ENCODE results near the gene CFAP57.

The CFAP57 gene

GRCh38 chr1:43292679-43293078 is 120.5 kb downstream of the CFAP57 start:
- Histone ChIP-seq H3K9ac (ENCODE audit: low read length) (no peak overlapping the region), H4K20me1 (ENCODE audit: low read depth, low read length) (no peaks in the 10 kb centered on the region), H3K4me2 (ENCODE audit: low read depth, low read length, poor library complexity, severe bottlenecking) (no peak overlapping the region), H3K27ac (ENCODE audit: low read depth, low read length) (no peak overlapping the region), H3K4me3 (ENCODE audit: insufficient read depth, low read length, poor library complexity, severe bottlenecking) (no peak overlapping the region), H3K36me3 (ENCODE audit: low read length) (no peaks in the 10 kb centered on the region), H2AFZ (ENCODE audit: low read depth, low read length, severe bottlenecking) (no peak overlapping the region), H3F3A (ENCODE audit: insufficient read depth) (no peaks in the 10 kb centered on the region), H3K9me2 (replicated peaks; ENCODE audit: insufficient read depth, low read length) (no peaks in the 10 kb centered on the region), H3K27me3 (ENCODE audit: low read length) (no peaks in the 10 kb centered on the region), H3K79me2 (ENCODE audit: insufficient read depth, low read length) (no peaks in the 10 kb centered on the region), H3K9me3 (ENCODE audit: insufficient read depth, low read length) (no peaks in the 10 kb centered on the region)
- no peak for TF ChIP-seq CTCF (IDR thresholded peaks at IDR 0.05; ENCODE audit: insufficient read depth, low read length, poor library complexity, severe bottlenecking)
- TF ChIP-seq EZH2phosphoT487 (conservative IDR thresholded peaks at IDR 0.05; ENCODE audit: low read length): no peak

DNA sequence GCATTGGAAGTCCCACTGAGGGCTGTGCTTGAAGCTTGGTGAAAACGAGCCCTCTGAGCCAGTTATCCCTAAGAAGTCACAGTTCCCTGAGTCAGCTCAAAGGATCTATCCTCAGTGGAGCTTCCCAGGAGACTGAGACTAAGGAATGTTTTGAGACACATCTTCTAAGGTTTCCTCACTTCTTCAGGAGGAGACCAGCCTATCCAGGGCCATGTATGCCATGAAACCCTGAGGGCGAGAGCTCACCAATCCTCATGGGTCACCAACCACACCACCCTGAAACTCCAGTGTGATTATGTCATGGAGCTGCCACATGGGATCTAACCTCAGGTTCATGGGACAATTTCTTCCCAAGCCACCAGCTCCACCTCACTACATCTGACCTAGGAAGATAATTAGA is 121.0 kb downstream of the CFAP57 start:
- TF ChIP-seq EZH2phosphoT487 (conservative IDR thresholded peaks at IDR 0.05; ENCODE audit: low read length): no peak
- no peak for TF ChIP-seq CTCF (IDR thresholded peaks at IDR 0.05; ENCODE audit: insufficient read depth, low read length, poor library complexity, severe bottlenecking)
- Histone ChIP-seq H4K20me1 (ENCODE audit: low read depth, low read length) (no peaks in the 10 kb centered on the region), H3K4me2 (ENCODE audit: low read depth, low read length, poor library complexity, severe bottlenecking) (no peak overlapping the region), H3K4me3 (ENCODE audit: insufficient read depth, low read length, poor library complexity, severe bottlenecking) (no peak overlapping the region), H3F3A (ENCODE audit: insufficient read depth) (no peaks in the 10 kb centered on the region), H3K9ac (ENCODE audit: low read length) (no peak overlapping the region), H3K9me3 (ENCODE audit: insufficient read depth, low read length) (no peaks in the 10 kb centered on the region), H3K9me2 (replicated peaks; ENCODE audit: insufficient read depth, low read length) (no peaks in the 10 kb centered on the region), H3K27me3 (ENCODE audit: low read length) (no peaks in the 10 kb centered on the region), H2AFZ (ENCODE audit: low read depth, low read length, severe bottlenecking) (no peak overlapping the region), H3K79me2 (ENCODE audit: insufficient read depth, low read length) (no peaks in the 10 kb centered on the region), H3K27ac (ENCODE audit: low read depth, low read length) (no peak overlapping the region), H3K36me3 (ENCODE audit: low read length) (no peaks in the 10 kb centered on the region)

GRCh38 chr1:43293896-43294760 is 122.0 kb downstream of the CFAP57 start:
- no peak overlapping the region for H2AFZ ChIP-seq (ENCODE audit: low read depth, low read length, severe bottlenecking)
- H3K4me2 ChIP-seq (ENCODE audit: low read depth, low read length, poor library complexity, severe bottlenecking): no peak overlapping the region
- no peaks in the 10 kb centered on the region for H3F3A ChIP-seq (ENCODE audit: insufficient read depth)
- H3K9ac ChIP-seq (ENCODE audit: low read length): no peak overlapping the region
- TF ChIP-seq EZH2phosphoT487 (conservative IDR thresholded peaks at IDR 0.05; ENCODE audit: low read length) (no peak), CTCF (IDR thresholded peaks at IDR 0.05; ENCODE audit: insufficient read depth, low read length, poor library complexity, severe bottlenecking) (no peak)
- no peaks in the 10 kb centered on the region for H3K27me3 ChIP-seq (ENCODE audit: low read length)
- no peaks in the 10 kb centered on the region for H3K9me3 ChIP-seq (ENCODE audit: insufficient read depth, low read length)
- H3K27ac ChIP-seq (ENCODE audit: low read depth, low read length): no peak overlapping the region
- no peaks in the 10 kb centered on the region for H3K79me2 ChIP-seq (ENCODE audit: insufficient read depth, low read length)
- no peaks in the 10 kb centered on the region for H4K20me1 ChIP-seq (ENCODE audit: low read depth, low read length)
- H3K9me2 ChIP-seq (replicated peaks; ENCODE audit: insufficient read depth, low read length): no peaks in the 10 kb centered on the region
- H3K4me3 ChIP-seq (ENCODE audit: insufficient read depth, low read length, poor library complexity, severe bottlenecking): no peak overlapping the region
- no peaks in the 10 kb centered on the region for H3K36me3 ChIP-seq (ENCODE audit: low read length)
